ENCODE data around the gene UFM1.
"Not testable (repeated sequence)": the region's sequence is repeated elsewhere in the genome, so short reads cannot be mapped to it uniquely, and the experiment has no call there.

UFM1 gene

DNA sequence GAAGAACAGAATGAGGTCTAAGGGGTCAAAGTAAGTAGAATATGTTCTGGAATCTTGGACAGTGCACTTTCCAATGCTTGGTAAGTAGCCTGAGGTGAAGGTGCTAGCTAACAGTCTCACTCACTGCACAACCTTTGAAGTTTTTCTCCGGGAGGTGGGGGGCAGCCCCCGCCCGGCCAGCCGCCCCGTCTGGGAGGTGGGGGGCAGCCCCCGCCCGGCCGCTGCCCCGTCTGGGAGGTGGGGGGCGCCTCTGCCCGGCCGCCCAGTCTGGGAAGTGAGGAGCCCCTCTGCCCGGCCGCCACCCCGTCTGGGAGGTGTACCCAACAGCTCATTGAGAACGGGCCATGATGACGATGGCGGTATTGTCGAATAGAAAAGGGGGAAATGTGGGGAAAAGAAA lies 14.1 kb downstream of the UFM1 start:
- in situ Hi-C loops (cut with HindIII; ENCODE audit: low sequenced_read_pairs) = not testable (repeated sequence)

DNA sequence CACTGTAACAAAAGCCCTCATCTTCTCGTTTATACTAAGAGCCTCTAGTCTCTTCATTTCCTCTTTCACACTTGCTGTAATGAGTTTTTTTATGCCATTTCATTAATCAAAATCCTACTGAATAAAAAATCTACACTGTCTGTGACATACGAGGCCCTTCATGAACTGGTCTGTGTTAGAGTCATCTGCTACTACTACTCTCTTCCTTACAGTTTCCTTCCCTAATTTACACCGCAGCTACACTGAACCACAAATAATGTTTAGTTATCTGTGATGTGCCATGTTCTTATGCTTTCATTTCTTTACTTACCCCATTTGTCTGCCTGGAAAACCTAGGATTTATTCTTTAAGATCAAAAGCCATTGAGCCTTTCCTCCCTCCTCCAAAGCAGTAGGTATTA lies 16.0 kb downstream of the UFM1 start:
- in situ Hi-C loops (cut with HindIII; ENCODE audit: low sequenced_read_pairs) = no loop called here

DNA sequence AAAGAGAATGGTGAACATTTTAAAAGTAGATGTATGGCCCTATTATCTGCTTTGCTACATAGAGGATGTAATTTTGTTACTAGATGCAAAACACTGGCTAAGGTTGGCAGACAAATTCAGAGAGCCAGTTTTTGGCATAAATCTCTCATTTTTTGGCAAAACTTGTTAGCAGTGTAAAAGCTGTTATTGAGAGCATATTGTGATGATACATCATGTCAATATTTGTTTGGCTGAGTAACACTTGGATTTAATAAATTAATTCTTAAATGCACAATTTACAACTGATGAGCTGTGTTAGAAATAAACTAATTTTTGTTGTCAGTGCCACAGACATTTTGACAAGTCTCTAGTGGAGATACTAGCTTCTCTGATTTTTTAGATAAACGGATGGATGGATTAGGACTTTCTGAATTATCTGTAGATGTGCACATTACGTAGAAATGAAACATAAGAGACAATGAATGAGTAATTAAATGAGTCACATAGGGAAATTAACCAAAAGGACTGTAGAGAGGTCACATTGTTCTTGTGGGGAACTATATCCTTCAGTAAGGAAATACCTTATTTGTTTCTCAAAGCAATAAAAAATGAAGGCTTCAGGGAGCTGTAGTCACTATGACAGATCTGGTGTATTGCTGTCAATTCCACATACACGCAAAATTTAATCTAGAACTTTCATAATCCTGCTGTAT lies 17.4 kb downstream of the UFM1 start:
- in situ Hi-C loops (cut with HindIII; ENCODE audit: low sequenced_read_pairs) = no loop called here

- in situ Hi-C loops (cut with HindIII; ENCODE audit: low sequenced_read_pairs) = no loop called here
Observed at GRCh38 chr13:38369058-38369457, 19.4 kb downstream of the UFM1 start.

- in situ Hi-C loops (cut with HindIII; ENCODE audit: low sequenced_read_pairs) = not testable (repeated sequence)
Observed at GRCh38 chr13:38370096-38370495, 20.4 kb downstream of the UFM1 start.

- in situ Hi-C loops (cut with HindIII; ENCODE audit: low sequenced_read_pairs) = no loop called here
Observed at GRCh38 chr13:38372820-38373383, 23.3 kb downstream of the UFM1 start.

DNA sequence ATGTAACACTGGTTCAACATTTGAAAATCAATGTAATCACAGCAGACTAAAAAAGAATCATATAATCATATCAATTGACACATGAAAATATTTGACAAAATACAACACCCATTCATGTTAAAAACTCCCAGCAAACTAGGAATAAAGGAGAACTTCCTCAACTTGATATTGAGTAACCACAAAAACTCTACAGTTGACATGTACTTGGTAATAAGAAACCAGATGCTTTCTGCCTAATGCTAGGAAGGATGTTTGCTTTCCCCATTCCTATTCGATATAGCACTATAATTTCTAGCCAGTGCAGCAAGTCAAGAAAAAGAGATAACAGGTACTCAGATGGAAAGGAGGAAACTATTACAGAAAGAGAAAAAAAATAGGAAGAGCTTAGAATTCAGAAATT lies 26.9 kb downstream of the UFM1 start:
- in situ Hi-C loops (cut with HindIII; ENCODE audit: low sequenced_read_pairs) = no loop called here

GRCh38 chr13:38381890-38382289 lies 32.2 kb downstream of the UFM1 start:
- in situ Hi-C loops (cut with HindIII; ENCODE audit: low sequenced_read_pairs) = no loop called here

GRCh38 chr13:38382946-38383345 lies 33.3 kb downstream of the UFM1 start:
- in situ Hi-C loops (cut with HindIII; ENCODE audit: low sequenced_read_pairs) = no loop called here

GRCh38 chr13:38384171-38384570 lies 34.5 kb downstream of the UFM1 start:
- in situ Hi-C loops (cut with HindIII; ENCODE audit: low sequenced_read_pairs) = no loop called here

DNA sequence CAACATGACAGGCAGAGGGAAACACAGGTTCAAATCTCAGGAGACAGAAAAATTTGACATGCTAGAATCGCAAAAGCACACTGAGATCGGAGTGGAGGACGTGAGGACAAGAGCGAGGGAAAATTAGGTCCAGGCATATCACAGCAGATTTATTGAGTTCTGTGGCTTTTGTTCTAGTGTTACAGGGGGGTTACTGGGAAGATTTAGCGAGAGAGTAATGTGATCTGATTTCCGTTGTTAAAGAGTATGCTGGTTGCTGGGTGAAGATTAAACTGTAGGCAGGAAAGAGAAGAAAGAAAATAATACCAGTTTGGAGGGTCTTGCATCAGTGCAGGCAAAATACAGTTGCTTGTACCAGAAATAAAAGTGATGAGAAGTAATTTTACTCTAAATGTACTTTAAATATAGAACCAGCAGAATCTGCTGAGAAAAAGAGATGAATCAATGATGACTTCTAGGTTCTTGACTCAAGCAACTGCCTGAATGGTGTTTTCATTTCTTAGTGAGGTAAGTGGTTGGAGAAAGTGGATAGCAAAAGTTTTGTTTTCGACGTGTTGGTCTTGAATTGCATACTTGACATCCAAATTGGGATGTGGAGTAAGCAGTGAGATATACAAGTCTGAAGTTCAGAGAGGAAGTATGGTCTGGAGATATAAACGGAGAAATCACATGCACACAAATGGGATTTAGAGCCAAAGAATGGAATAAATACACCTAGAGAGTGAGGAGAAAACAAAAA lies 35.7 kb downstream of the UFM1 start:
- in situ Hi-C loops (cut with HindIII; ENCODE audit: low sequenced_read_pairs) = no loop called here

GRCh38 chr13:38386421-38386820 lies 36.8 kb downstream of the UFM1 start:
- in situ Hi-C loops (cut with HindIII; ENCODE audit: low sequenced_read_pairs) = no loop called here

GRCh38 chr13:38391341-38391740 lies 41.7 kb downstream of the UFM1 start:
- in situ Hi-C loops (cut with HindIII; ENCODE audit: low sequenced_read_pairs) = no loop called here

- in situ Hi-C loops (cut with HindIII; ENCODE audit: low sequenced_read_pairs) = no loop called here
Observed at GRCh38 chr13:38394777-38395496, 45.3 kb downstream of the UFM1 start.

DNA sequence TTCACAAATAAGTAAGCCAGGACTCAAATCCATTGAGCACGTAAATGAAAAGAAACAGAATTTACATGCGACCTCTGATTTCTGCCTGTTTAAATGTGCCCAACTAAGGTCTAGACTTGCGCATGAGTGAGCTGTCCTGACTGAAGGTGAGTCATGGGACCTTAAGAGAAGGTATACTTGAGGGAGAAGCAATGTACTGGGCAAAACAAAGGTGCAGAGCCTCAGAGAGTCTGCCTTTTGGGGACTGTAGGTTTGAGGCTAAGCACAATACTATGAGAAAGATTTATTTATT lies 45.8 kb downstream of the UFM1 start:
- in situ Hi-C loops (cut with HindIII; ENCODE audit: low sequenced_read_pairs) = no loop called here

DNA sequence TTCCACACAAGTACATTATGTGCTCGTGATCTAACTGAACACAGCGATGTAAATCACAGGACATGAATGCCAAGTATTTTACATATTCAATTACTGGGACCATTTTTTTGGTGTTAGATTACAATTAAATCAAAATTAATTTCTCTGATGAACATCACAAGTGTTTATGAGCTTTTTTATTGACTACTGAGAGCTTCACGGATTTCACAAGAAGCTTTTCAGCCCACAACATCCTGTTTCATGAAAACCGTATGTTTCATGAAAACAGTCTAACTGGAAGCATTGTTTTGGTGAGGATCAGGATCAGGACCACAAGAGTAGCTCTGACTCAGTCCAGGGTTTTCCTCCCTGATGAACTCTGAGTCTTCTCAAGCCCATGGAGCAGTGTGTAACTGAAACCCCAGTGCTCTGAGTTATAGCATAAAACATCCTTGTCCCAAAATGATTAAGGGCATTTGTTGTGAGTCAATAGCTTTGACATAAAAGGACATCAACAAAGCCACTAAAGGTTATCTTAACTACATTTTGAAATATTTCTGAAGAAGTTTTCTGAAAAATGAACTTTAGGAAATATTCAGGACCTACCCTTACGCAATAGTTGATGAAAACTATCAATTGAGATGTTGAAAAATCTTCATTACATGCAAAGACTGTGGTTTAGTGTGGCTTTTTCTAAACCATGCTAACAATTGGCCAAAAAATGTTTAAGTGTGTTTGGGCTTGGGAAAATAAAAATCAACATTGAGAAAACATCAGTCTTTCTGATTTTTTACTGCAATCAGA lies 49.3 kb downstream of the UFM1 start:
- in situ Hi-C loops (cut with HindIII; ENCODE audit: low sequenced_read_pairs) = no loop called here

DNA sequence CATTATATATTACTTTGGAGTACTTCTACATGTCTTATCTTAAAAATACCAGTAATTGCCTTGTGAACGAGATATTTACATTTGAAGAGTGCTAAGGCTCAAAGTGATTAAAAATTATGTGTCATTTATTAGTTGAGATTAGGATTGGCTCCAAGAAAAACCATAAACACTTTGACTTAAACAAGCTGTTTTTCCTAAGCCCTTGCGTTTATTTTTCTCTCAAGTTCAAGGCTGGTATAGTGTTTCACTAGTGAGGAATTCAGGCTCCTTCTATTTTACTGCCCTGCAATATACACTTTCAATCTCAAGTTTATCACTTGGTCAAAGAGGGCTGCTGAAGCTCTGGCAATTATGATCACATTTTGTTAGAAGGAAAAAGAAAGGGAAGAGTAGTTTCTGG lies 49.9 kb downstream of the UFM1 start:
- in situ Hi-C loops (cut with HindIII; ENCODE audit: low sequenced_read_pairs) = no loop called here

- in situ Hi-C loops (cut with HindIII; ENCODE audit: low sequenced_read_pairs) = no loop called here
Observed at GRCh38 chr13:38401276-38401675, 51.6 kb downstream of the UFM1 start.

DNA sequence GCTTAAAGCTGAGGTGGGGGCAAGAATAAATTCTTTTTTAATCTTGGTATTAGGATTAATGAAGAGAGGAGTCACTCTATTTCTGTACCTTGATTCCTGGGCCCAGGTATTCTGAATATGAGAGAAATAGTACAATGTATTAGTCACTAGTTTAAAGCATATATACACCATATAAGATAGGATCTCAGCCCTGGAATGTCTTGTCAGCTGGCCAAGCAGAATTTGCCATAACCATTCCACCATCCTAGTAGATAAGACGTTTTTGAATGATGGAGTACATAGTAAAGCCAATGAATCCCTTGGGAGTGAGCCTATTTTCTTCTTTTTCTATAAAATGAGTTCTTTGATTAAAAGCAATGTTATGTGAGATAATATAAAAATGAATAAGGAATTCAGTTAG lies 55.6 kb downstream of the UFM1 start:
- in situ Hi-C loops (cut with HindIII; ENCODE audit: low sequenced_read_pairs) = no loop called here

DNA sequence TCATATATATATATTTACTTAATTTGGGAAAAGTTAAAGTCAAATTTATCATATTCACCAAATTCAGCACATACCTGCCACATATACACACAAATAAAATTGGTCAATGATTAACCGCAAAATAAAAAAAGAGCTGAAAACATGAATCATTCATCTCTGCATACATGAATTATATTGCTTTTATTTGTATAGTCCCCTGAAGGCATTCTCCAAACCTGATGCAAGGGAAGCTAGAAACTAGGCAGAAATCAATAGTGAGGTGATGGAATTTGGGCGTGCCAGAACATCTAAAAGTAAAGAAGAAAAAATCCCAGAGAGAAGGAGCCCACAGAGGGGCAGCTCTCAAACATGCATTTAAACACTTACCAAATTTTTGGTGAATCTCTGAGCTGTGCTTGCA lies 60.1 kb downstream of the UFM1 start:
- in situ Hi-C loops (cut with HindIII; ENCODE audit: low sequenced_read_pairs) = no loop called here

GRCh38 chr13:38412266-38412665 lies 62.6 kb downstream of the UFM1 start:
- in situ Hi-C loops (cut with HindIII; ENCODE audit: low sequenced_read_pairs) = no loop called here

Data from DLD1 (cell line).